ENCODE measurements around the gene SERPIND1.

The SERPIND1 gene

GRCh38 chr22:20762233-20762796, 11.6 kb upstream of the SERPIND1 start:
- Histone ChIP-seq H3K9ac (ENCODE audit: low read depth, low read length, poor library complexity, severe bottlenecking) (no peak overlapping the region), H3K4me3 (ENCODE audit: low read length, poor library complexity, severe bottlenecking) (no peak overlapping the region), H3K79me2 (ENCODE audit: insufficient read depth, low read length) (no peaks in the 10 kb centered on the region), H4K20me1 (ENCODE audit: insufficient read depth, low read length, poor library complexity, severe bottlenecking) (no peaks in the 10 kb centered on the region), H2AFZ (ENCODE audit: low read length) (no peak overlapping the region), H3K27me3 (ENCODE audit: insufficient read depth, low read length, poor library complexity, severe bottlenecking) (no peaks in the 10 kb centered on the region), H3K9me2 (replicated peaks; ENCODE audit: low read depth, low read length) (no peaks in the 10 kb centered on the region), H3K4me1 (ENCODE audit: insufficient read depth, low read length, poor library complexity, severe bottlenecking) (peaks cover 10% of the 10 kb centered on the region), H3K9me3 (ENCODE audit: insufficient read depth, low read depth, low read length) (no peaks in the 10 kb centered on the region), H3F3A (ENCODE audit: low read depth) (no peaks in the 10 kb centered on the region), H3K4me2 (ENCODE audit: low read depth, low read length, poor library complexity, severe bottlenecking) (no peak overlapping the region), H3K36me3 (ENCODE audit: insufficient read depth, low read length) (peaks cover 51% of the 10 kb centered on the region; the same call in 1 of the 2 replicates)
- TF ChIP-seq CTCF (conservative IDR thresholded peaks at IDR 0.05; ENCODE audit: low read length) (no peak), EZH2phosphoT487 (IDR thresholded peaks at IDR 0.05; ENCODE audit: borderline replicate concordance) (no peak)

- Histone ChIP-seq H3K4me3 (ENCODE audit: low read length, poor library complexity, severe bottlenecking) (no peak overlapping the region), H3K9me3 (ENCODE audit: insufficient read depth, low read depth, low read length) (no peaks in the 10 kb centered on the region), H2AFZ (ENCODE audit: low read length) (no peak overlapping the region), H3F3A (ENCODE audit: low read depth) (no peaks in the 10 kb centered on the region), H3K36me3 (ENCODE audit: insufficient read depth, low read length) (peaks cover 50% of the 10 kb centered on the region; the same call in 1 of the 2 replicates), H4K20me1 (ENCODE audit: insufficient read depth, low read length, poor library complexity, severe bottlenecking) (no peaks in the 10 kb centered on the region), H3K9ac (ENCODE audit: low read depth, low read length, poor library complexity, severe bottlenecking) (no peak overlapping the region), H3K27me3 (ENCODE audit: insufficient read depth, low read length, poor library complexity, severe bottlenecking) (no peaks in the 10 kb centered on the region), H3K9me2 (replicated peaks; ENCODE audit: low read depth, low read length) (no peaks in the 10 kb centered on the region), H3K79me2 (ENCODE audit: insufficient read depth, low read length) (no peaks in the 10 kb centered on the region), H3K4me1 (ENCODE audit: insufficient read depth, low read length, poor library complexity, severe bottlenecking) (peaks cover 19% of the 10 kb centered on the region), H3K4me2 (ENCODE audit: low read depth, low read length, poor library complexity, severe bottlenecking) (no peak overlapping the region)
- TF ChIP-seq EZH2phosphoT487 (IDR thresholded peaks at IDR 0.05; ENCODE audit: borderline replicate concordance): no peak
- TF ChIP-seq CTCF (conservative IDR thresholded peaks at IDR 0.05; ENCODE audit: low read length): no peak
Observed at GRCh38 chr22:20763630-20764470, 10.1 kb upstream of the SERPIND1 start.

GRCh38 chr22:20764471-20764720, 9.5 kb upstream of the SERPIND1 start:
- no peak overlapping the region for H3K4me3 ChIP-seq (ENCODE audit: low read length, poor library complexity, severe bottlenecking)
- H3K4me1 ChIP-seq (ENCODE audit: insufficient read depth, low read length, poor library complexity, severe bottlenecking): peaks cover 21% of the 10 kb centered on the region
- no peaks in the 10 kb centered on the region for H3K27me3 ChIP-seq (ENCODE audit: insufficient read depth, low read length, poor library complexity, severe bottlenecking)
- H3F3A ChIP-seq (ENCODE audit: low read depth): no peaks in the 10 kb centered on the region
- TF ChIP-seq CTCF (conservative IDR thresholded peaks at IDR 0.05; ENCODE audit: low read length) (no peak), EZH2phosphoT487 (IDR thresholded peaks at IDR 0.05; ENCODE audit: borderline replicate concordance) (no peak)
- H3K79me2 ChIP-seq (ENCODE audit: insufficient read depth, low read length): no peaks in the 10 kb centered on the region; the same call in 1 of the 2 replicates
- no peaks in the 10 kb centered on the region for H3K9me3 ChIP-seq (ENCODE audit: insufficient read depth, low read depth, low read length)
- H3K4me2 ChIP-seq (ENCODE audit: low read depth, low read length, poor library complexity, severe bottlenecking): no peak overlapping the region
- no peaks in the 10 kb centered on the region for H4K20me1 ChIP-seq (ENCODE audit: insufficient read depth, low read length, poor library complexity, severe bottlenecking)
- no peak overlapping the region for H3K9ac ChIP-seq (ENCODE audit: low read depth, low read length, poor library complexity, severe bottlenecking)
- peaks cover 50% of the 10 kb centered on the region; the same call in 1 of the 2 replicates for H3K36me3 ChIP-seq (ENCODE audit: insufficient read depth, low read length)
- H3K9me2 ChIP-seq (replicated peaks; ENCODE audit: low read depth, low read length): no peaks in the 10 kb centered on the region
- no peak overlapping the region for H2AFZ ChIP-seq (ENCODE audit: low read length)
